ENCODE results near the gene PARD6B.
"Not testable (repeated sequence)": the region's sequence is repeated elsewhere in the genome, so short reads cannot be mapped to it uniquely, and the experiment has no call there.

The PARD6B gene

GRCh38 chr20:50799176-50799889, 68.0 kb downstream of the PARD6B start:
- in situ Hi-C loops (cut with HindIII; ENCODE audit: low sequenced_read_pairs) = no loop called here
- DNase-seq (ENCODE audit: low read depth) = no peak
- TF ChIP-seq CTCF (IDR thresholded peaks at IDR 0.05; ENCODE audit: low read depth, low read length, missing control alignments) = no peak
- no peak overlapping the region for H3K4me3 ChIP-seq (ENCODE audit: low read depth, low read length)

- no peak for DNase-seq (ENCODE audit: low read depth)
- in situ Hi-C loops (cut with HindIII; ENCODE audit: low sequenced_read_pairs) = no loop called here
- no peak overlapping the region for H3K4me3 ChIP-seq (ENCODE audit: low read depth, low read length)
- no peak for TF ChIP-seq CTCF (IDR thresholded peaks at IDR 0.05; ENCODE audit: low read depth, low read length, missing control alignments)
These were observed 68.6 kb downstream of the PARD6B start for GRCh38 chr20:50799890-50800550.

GRCh38 chr20:50800986-50801746, 69.8 kb downstream of the PARD6B start:
- DNase-seq (ENCODE audit: low read depth); H3K4me3 ChIP-seq (ENCODE audit: low read depth, low read length); in situ Hi-C loops (cut with HindIII; ENCODE audit: low sequenced_read_pairs): not testable (repeated sequence)

- DNase-seq (ENCODE audit: low read depth) = no peak
- H3K4me3 ChIP-seq (ENCODE audit: low read depth, low read length) = no peak overlapping the region
- no peak for TF ChIP-seq CTCF (IDR thresholded peaks at IDR 0.05; ENCODE audit: low read depth, low read length, missing control alignments)
- in situ Hi-C loops (cut with HindIII; ENCODE audit: low sequenced_read_pairs) = no loop called here
These were observed 70.4 kb downstream of the PARD6B start for GRCh38 chr20:50801747-50802125.

- DNase-seq (ENCODE audit: low read depth) = no peak
- no peak for TF ChIP-seq CTCF (IDR thresholded peaks at IDR 0.05; ENCODE audit: low read depth, low read length, missing control alignments)
- in situ Hi-C loops (cut with HindIII; ENCODE audit: low sequenced_read_pairs) = no loop called here
- no peak overlapping the region for H3K4me3 ChIP-seq (ENCODE audit: low read depth, low read length)
These were observed 70.9 kb downstream of the PARD6B start for GRCh38 chr20:50802289-50802688.

- no peak for TF ChIP-seq CTCF (IDR thresholded peaks at IDR 0.05; ENCODE audit: low read depth, low read length, missing control alignments)
- H3K4me3 ChIP-seq (ENCODE audit: low read depth, low read length) = no peak overlapping the region
- DNase-seq (ENCODE audit: low read depth) = no peak
- in situ Hi-C loops (cut with HindIII; ENCODE audit: low sequenced_read_pairs) = no loop called here
These were observed 73.3 kb downstream of the PARD6B start for GRCh38 chr20:50804437-50805348.

Measured in astrocyte of the cerebellum (primary cell).